Body of pancreas (tissue), 4 donors: ENCODE measurements around the gene ZNF331. TPM values are rescaled to one million over a fixed set of nuclear protein-coding genes. Genes with fewer than 3 reads are reported as not detected.

Experiments used
- ATAC-seq: fragments of 150-250 bp; one replicate; pipeline ENCODE4 v1.9.1; 2016
- DNase-seq, 4 donors: peaks; one replicate each; pipeline ENCODE4 v3.0.0-alpha.2; 2019
- H3K27ac ChIP-seq, 4 donors: fragments of 200-600 bp; sonication (generic); 1 replicate in 3 of 4; 2 replicates in 1 of 4; pipeline versions ENCODE4 v1.5.1 to v1.6.1; 2016 to 2019; ENCODE audit warnings: mild to moderate bottlenecking in 1 of 4, mixed read lengths in 1 of 4, moderate library complexity in 1 of 4
- H3K27me3 ChIP-seq, 2 donors: fragments of 200-600 bp; sonication (generic); one replicate each; pipeline ENCODE4 v1.6.0; 2016; ENCODE audit warnings: mild to moderate bottlenecking in 1 of 2
- H3K36me3 ChIP-seq, 2 donors: fragments of 200-600 bp; sonication (generic); replicated peaks in 1 of 2; 2 replicates each; pipeline ENCODE4 v1.5.1; 2016; ENCODE audit warnings: low read depth in 2 of 2; ENCODE audit not compliant: insufficient read depth in 1 of 2
- H3K4me1 ChIP-seq: fragments of 200-600 bp; sonication (generic); one replicate; pipeline ENCODE4 v1.6.0; 2016
- H3K4me3 ChIP-seq, 2 donors: fragments of 200-600 bp; sonication (generic); 1 replicate in 1 of 2; 2 replicates in 1 of 2; pipeline ENCODE4 v1.5.1; 2016 to 2019
- H3K9me3 ChIP-seq, 3 donors: fragments of 200-600 bp; sonication (generic); 1 replicate in 2 of 3; 2 replicates in 1 of 3; pipeline ENCODE4 v1.5.1; 2016
- POLR2A ChIP-seq, 3 donors: fragments of 450-650 bp; IDR thresholded peaks; one replicate each; pipeline ENCODE4 v1.6.1; 2016; ENCODE audit warnings: antibody characterized with exemption in 3 of 3, mild to moderate bottlenecking in 2 of 3
- WGBS, 2 donors: methylation state at CpG; one replicate each; pipeline ENCODE4 v1.1.5; 2017; 5-methylcytosine and 5-hydroxymethylcytosine counted together
- intact Hi-C: fragments of 100-400 bp; cut with DNase I; formaldehyde crosslinking; loops from one replicate; pipeline ENCODE4 v1.15.1; 2023
- total RNA-seq, 2 donors: library from RNA; depleted of rRNA; stranded (reverse); fragments of >200 nt; gene quantifications; one replicate each; pipeline ENCODE4 v1.1.0, GENCODE V29; 2016
- TF ChIP-seq, protein P1 (sequence below), 7 experiments: fragments of 450-650 bp in 4 of 7; fragments of 200-600 bp in 3 of 7; sonication (generic) in 3 of 7; IDR thresholded peaks; one replicate each; pipeline ENCODE4 v1.5.1; 2016 to 2019; ENCODE audit warnings: antibody characterized with exemption in 7 of 7

Gene ZNF331
- total RNA-seq, 2 donors from 2014 or later = 14.8 to 37.6 TPM

- WGBS, 2 donors = 43 to 80% methylated on average over 1 to 24 of the region's 24 CpGs
- Histone ChIP-seq H3K9me3 (no peaks in the 10 kb centered on the region), H3K27ac (peak overlapping the region; percentile 59 to 84 (median 74)), H3K4me3 (peak overlapping the region; percentile 23 to 39), H3K27me3 (no peaks in the 10 kb centered on the region), H3K4me1 (peaks cover 7% of the 10 kb centered on the region), H3K36me3 (no peaks in the 10 kb centered on the region)
- TF ChIP-seq POLR2A (IDR thresholded peaks at IDR 0.05) = peak in 1 of 3 donors; percentile 42
- TF ChIP-seq, protein P1, sequence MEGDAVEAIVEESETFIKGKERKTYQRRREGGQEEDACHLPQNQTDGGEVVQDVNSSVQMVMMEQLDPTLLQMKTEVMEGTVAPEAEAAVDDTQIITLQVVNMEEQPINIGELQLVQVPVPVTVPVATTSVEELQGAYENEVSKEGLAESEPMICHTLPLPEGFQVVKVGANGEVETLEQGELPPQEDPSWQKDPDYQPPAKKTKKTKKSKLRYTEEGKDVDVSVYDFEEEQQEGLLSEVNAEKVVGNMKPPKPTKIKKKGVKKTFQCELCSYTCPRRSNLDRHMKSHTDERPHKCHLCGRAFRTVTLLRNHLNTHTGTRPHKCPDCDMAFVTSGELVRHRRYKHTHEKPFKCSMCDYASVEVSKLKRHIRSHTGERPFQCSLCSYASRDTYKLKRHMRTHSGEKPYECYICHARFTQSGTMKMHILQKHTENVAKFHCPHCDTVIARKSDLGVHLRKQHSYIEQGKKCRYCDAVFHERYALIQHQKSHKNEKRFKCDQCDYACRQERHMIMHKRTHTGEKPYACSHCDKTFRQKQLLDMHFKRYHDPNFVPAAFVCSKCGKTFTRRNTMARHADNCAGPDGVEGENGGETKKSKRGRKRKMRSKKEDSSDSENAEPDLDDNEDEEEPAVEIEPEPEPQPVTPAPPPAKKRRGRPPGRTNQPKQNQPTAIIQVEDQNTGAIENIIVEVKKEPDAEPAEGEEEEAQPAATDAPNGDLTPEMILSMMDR (IDR thresholded peaks at IDR 0.05) = no peak
- ATAC-seq = peak; percentile 29
- DNase-seq = peak; percentile 18 to 25 (median 22)
- intact Hi-C loops = no loop called here
Observed at GRCh38 chr19:53554804-53555203, 16.9 kb downstream of the ZNF331 start.

- Histone ChIP-seq H3K27me3 (no peaks in the 10 kb centered on the region), H3K9me3 (no peaks in the 10 kb centered on the region), H3K27ac (peak overlapping the region; percentile 59 to 84 (median 74)), H3K36me3 (no peaks in the 10 kb centered on the region), H3K4me3 (no peak overlapping the region), H3K4me1 (peaks cover 7% of the 10 kb centered on the region)
- intact Hi-C loops = no loop called here
- 64 to 77% methylated on average over 12 to 13 of the region's 13 CpGs for WGBS, 2 donors
- DNase-seq (peak in 1 of 4 donors; percentile 8), ATAC-seq (no peak)
- TF ChIP-seq POLR2A (IDR thresholded peaks at IDR 0.05) = no peak
- TF ChIP-seq, protein P1 (IDR thresholded peaks at IDR 0.05) = no peak
Observed at GRCh38 chr19:53555352-53555751, 17.4 kb downstream of the ZNF331 start.

- Histone ChIP-seq H3K36me3 (peaks cover 6 to 9% of the 10 kb centered on the region in 2 donors), H3K4me3 (no peak overlapping the region), H3K4me1 (no peaks in the 10 kb centered on the region), H3K27me3 (no peaks in the 10 kb centered on the region), H3K9me3 (no peaks in the 10 kb centered on the region), H3K27ac (no peak overlapping the region)
- intact Hi-C loops = no loop called here
- 91 to 96% methylated on average over 12 of the region's 12 CpGs for WGBS, 2 donors
- no peak for TF ChIP-seq POLR2A (IDR thresholded peaks at IDR 0.05)
- TF ChIP-seq, protein P1 (IDR thresholded peaks at IDR 0.05) = no peak
- no peak for DNase-seq
- no peak for ATAC-seq
Observed at GRCh38 chr19:53571339-53571738, 33.4 kb downstream of the ZNF331 start.

GRCh38 chr19:53576941-53577653 is 39.2 kb downstream of the ZNF331 start:
- ATAC-seq = no peak
- WGBS, 2 donors = 90 to 93% methylated on average over 20 of the region's 20 CpGs
- Histone ChIP-seq H3K36me3 (peaks cover 24 to 37% of the 10 kb centered on the region in 2 donors), H3K4me1 (no peaks in the 10 kb centered on the region), H3K9me3 (peaks cover 0 to 18% (median 6%) of the 10 kb centered on the region in 3 donors), H3K27me3 (no peaks in the 10 kb centered on the region), H3K27ac (no peak overlapping the region), H3K4me3 (no peak overlapping the region)
- intact Hi-C loops = no loop called here
- no peak for DNase-seq
- TF ChIP-seq POLR2A (IDR thresholded peaks at IDR 0.05) = no peak
- TF ChIP-seq, protein P1 (IDR thresholded peaks at IDR 0.05) = no peak

DNA sequence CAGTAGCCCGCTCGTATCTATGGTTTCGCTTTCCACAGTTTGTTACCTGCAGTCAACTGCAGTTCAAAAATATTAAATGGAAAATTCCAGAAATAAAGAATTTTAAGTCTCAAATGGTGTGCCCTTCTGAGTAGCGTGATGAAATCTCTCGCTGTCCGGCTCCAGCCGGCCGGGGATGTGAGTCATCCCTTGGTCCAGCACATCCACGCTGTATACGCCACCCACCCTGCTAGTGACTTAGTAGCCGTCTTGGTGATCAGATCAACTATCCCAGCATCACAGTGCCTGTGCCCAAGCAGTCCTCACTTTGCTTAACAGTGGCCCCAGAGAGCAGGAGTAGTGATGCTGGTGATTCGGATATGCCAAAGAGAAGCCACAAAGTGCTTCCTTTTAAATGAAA is 40.0 kb downstream of the ZNF331 start:
- H3K36me3 ChIP-seq = peaks cover 24 to 34% of the 10 kb centered on the region in 2 donors

More for the DNA sequence above, 40.0 kb downstream of the ZNF331 start:
- Histone ChIP-seq H3K27me3 (no peaks in the 10 kb centered on the region), H3K9me3 (peaks cover 0 to 18% (median 6%) of the 10 kb centered on the region in 3 donors), H3K4me1 (no peaks in the 10 kb centered on the region), H3K4me3 (no peak overlapping the region), H3K27ac (no peak overlapping the region)
- TF ChIP-seq, protein P1 (IDR thresholded peaks at IDR 0.05) = no peak
- no peak for TF ChIP-seq POLR2A (IDR thresholded peaks at IDR 0.05)
- DNase-seq (no peak), ATAC-seq (no peak)
- intact Hi-C loops = no loop called here
- 88 to 95% methylated on average over 12 of the region's 12 CpGs for WGBS, 2 donors
